Esophagus muscularis mucosa (tissue), 4 donors: ENCODE measurements around the gene SIK2. TPM values are rescaled to one million over a fixed set of nuclear protein-coding genes. Genes with fewer than 3 reads are reported as not detected.

ENCODE experiments used
- DNase-seq: peaks from one replicate; pipeline ENCODE4 v3.0.0-alpha.2; 2017; ENCODE audit errors: extremely low spot score
- H3K27ac ChIP-seq, 4 donors: fragments of 200-600 bp; sonication (generic); replicated peaks in 1 of 4; 1 replicate in 3 of 4; 2 replicates in 1 of 4; pipeline ENCODE4 v1.5.1; 2016 to 2019; ENCODE audit warnings: mild to moderate bottlenecking in 1 of 4
- H3K27me3 ChIP-seq, 4 donors: fragments of 200-600 bp; sonication (generic); one replicate each; pipeline versions ENCODE4 v1.5.1 to v1.6.0; 2016 to 2019
- H3K36me3 ChIP-seq, 4 donors: fragments of 200-600 bp; sonication (generic); one replicate each; pipeline ENCODE4 v1.5.1; 2016 to 2019
- H3K4me1 ChIP-seq, 4 donors: fragments of 200-600 bp; sonication (generic); one replicate each; pipeline ENCODE4 v1.5.1; 2016 to 2019
- H3K4me3 ChIP-seq, 4 donors: fragments of 200-600 bp; sonication (generic); 1 replicate in 2 of 4; 2 replicates in 2 of 4; pipeline ENCODE4 v1.5.1; 2016 to 2019; ENCODE audit warnings: mild to moderate bottlenecking in 4 of 4, moderate library complexity in 1 of 4
- H3K9me3 ChIP-seq, 4 donors: fragments of 200-600 bp; sonication (generic); 1 replicate in 3 of 4; 2 replicates in 1 of 4; pipeline ENCODE4 v1.5.1; 2016 to 2019
- CTCF ChIP-seq, 3 experiments: fragments of 200-600 bp in 2 of 3; fragments of 450-650 bp in 1 of 3; sonication (generic) in 2 of 3; IDR thresholded peaks; one replicate each; pipeline ENCODE4 v1.5.1; 2017 to 2019; ENCODE audit warnings: antibody characterized with exemption in 3 of 3, mild to moderate bottlenecking in 2 of 3, moderate library complexity in 1 of 3
- EP300 ChIP-seq: sonication (generic); formaldehyde crosslinking; IDR thresholded peaks from one replicate; pipeline ENCODE4 v1.6.1; 2017; ENCODE audit warnings: antibody characterized with exemption
- POLR2A ChIP-seq: fragments of 450-650 bp; IDR thresholded peaks from one replicate; pipeline ENCODE4 v1.6.1; 2017; ENCODE audit warnings: antibody characterized with exemption, moderate library complexity, mild to moderate bottlenecking, low read depth
- POLR2AphosphoS5 ChIP-seq, 2 donors: sonication (generic); formaldehyde crosslinking; IDR thresholded peaks; one replicate each; pipeline ENCODE4 v1.6.1; 2017; ENCODE audit warnings: antibody characterized with exemption in 2 of 2
- WGBS: methylation state at CpG from one replicate; pipeline ENCODE4 v1.1.5; 2018; 5-methylcytosine and 5-hydroxymethylcytosine counted together
- intact Hi-C: fragments of 100-400 bp; cut with DNase I; formaldehyde crosslinking; loops from one replicate; pipeline ENCODE4 v1.15.1; 2023
- total RNA-seq, 4 donors: library from RNA; depleted of rRNA; stranded (reverse); fragments of >200 nt; gene quantifications; one replicate each; pipeline versions ENCODE4 v1.1.0 to v1.2.1, GENCODE V29; 2016

SIK2 gene
- total RNA-seq, 4 donors from 2014 or later = 14.5 to 22.1 (median 17.4) TPM

- H3K36me3 ChIP-seq = peaks cover 1 to 16% (median 8%) of the 10 kb centered on the region in 4 donors
- no peaks in the 10 kb centered on the region for H3K9me3 ChIP-seq
- intact Hi-C loops = no loop called here
- TF ChIP-seq POLR2A = no peak
- no peak for TF ChIP-seq CTCF (IDR thresholded peaks at IDR 0.05)
- TF ChIP-seq EP300 = no peak
- no peak for TF ChIP-seq POLR2AphosphoS5 (IDR thresholded peaks at IDR 0.05)
- H3K4me1 ChIP-seq = peaks cover 20 to 32% (median 29%) of the 10 kb centered on the region in 4 donors
- no peak for DNase-seq
- no peak overlapping the region for H3K4me3 ChIP-seq
- 89% methylated on average over 6 of the region's 6 CpGs for WGBS
- H3K27me3 ChIP-seq = no peaks in the 10 kb centered on the region
- H3K27ac ChIP-seq = no peak overlapping the region
Measured at GRCh38 chr11:111693224-111693937, 91.1 kb downstream of the SIK2 start.

- no peaks in the 10 kb centered on the region for H3K9me3 ChIP-seq
- TF ChIP-seq POLR2A (no peak), CTCF (IDR thresholded peaks at IDR 0.05) (no peak), EP300 (no peak), POLR2AphosphoS5 (IDR thresholded peaks at IDR 0.05) (peak in 1 of 2 donors; percentile 23)
- 39% methylated on average over 4 of the region's 4 CpGs for WGBS
- no peak overlapping the region for H3K4me3 ChIP-seq
- no peak overlapping the region for H3K27ac ChIP-seq
- no peak for DNase-seq
- no peaks in the 10 kb centered on the region for H3K27me3 ChIP-seq
- peaks cover 20 to 37% (median 33%) of the 10 kb centered on the region in 4 donors for H3K4me1 ChIP-seq
- peaks cover 0 to 5% (median 0%) of the 10 kb centered on the region in 4 donors for H3K36me3 ChIP-seq
- intact Hi-C loops = no loop called here
Measured at GRCh38 chr11:111694851-111695250, 92.6 kb downstream of the SIK2 start.

GRCh38 chr11:111696556-111696955 lies 94.3 kb downstream of the SIK2 start:
- intact Hi-C loops = no loop called here
- WGBS = 53% methylated on average over 1 of the region's 1 CpG
- Histone ChIP-seq H3K27me3 (no peaks in the 10 kb centered on the region), H3K4me3 (no peak overlapping the region), H3K9me3 (no peaks in the 10 kb centered on the region), H3K4me1 (peaks cover 20 to 38% (median 35%) of the 10 kb centered on the region in 4 donors), H3K27ac (no peak overlapping the region), H3K36me3 (peaks cover 0 to 3% (median 0%) of the 10 kb centered on the region in 4 donors)
- TF ChIP-seq EP300 (no peak), POLR2AphosphoS5 (IDR thresholded peaks at IDR 0.05) (no peak), CTCF (IDR thresholded peaks at IDR 0.05) (no peak), POLR2A (no peak)
- no peak for DNase-seq

- H3K9me3 ChIP-seq = no peaks in the 10 kb centered on the region
- TF ChIP-seq POLR2AphosphoS5 (IDR thresholded peaks at IDR 0.05) (no peak), POLR2A (no peak), EP300 (no peak), CTCF (IDR thresholded peaks at IDR 0.05) (no peak)
- no peak overlapping the region for H3K4me3 ChIP-seq
- peaks cover 0 to 17% (median 7%) of the 10 kb centered on the region in 4 donors for H3K36me3 ChIP-seq
- DNase-seq = no peak
- peaks cover 20 to 38% (median 35%) of the 10 kb centered on the region in 4 donors for H3K4me1 ChIP-seq
- intact Hi-C loops = no loop called here
- no peak overlapping the region for H3K27ac ChIP-seq
- 83% methylated on average over 1 of the region's 1 CpG for WGBS
- H3K27me3 ChIP-seq = no peaks in the 10 kb centered on the region
Measured at GRCh38 chr11:111697933-111698371, 95.7 kb downstream of the SIK2 start.
